ENCODE data around the gene RNF187.
"Not testable (repeated sequence)": the region's sequence is repeated elsewhere in the genome, so short reads cannot be mapped to it uniquely, and the experiment has no call there.

RNF187 gene

DNA sequence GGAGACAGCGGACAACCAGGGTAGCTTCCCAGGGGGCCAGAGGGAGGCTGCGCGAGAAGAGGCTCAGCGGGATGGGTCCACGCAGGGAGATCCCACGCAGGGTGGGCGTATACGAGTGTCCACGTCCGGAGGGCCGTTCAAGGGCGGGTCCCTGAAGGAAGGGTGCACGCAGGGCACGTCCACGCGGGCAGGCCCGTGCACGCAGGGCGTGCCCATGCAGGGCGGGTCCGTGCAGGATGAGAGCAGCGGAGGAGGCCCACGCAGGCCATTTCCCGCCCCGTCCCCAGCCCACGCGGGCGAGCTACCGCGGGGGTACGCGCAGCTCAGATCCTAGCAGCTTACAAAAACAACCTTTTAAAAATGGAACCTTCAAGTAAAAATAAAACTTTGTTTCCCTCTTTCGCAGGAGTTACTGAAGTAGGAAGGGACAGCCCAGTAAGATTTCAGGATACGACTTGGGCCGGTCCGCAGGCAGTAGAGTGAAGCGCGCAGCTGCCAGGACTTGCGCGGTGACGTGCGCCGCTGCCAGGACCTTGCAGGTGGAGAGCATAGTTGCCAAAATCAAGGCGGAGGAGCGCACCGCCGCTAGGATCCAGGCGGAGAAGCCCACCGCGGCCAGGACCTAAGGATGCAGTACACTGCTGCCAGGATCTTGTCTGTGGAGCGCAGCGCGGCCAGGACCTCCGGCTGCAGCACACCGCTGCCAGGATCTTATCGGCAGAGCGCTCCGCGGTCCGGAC, 416 bp upstream of the RNF187 start:
- DNase-seq = peak; percentile 34 to 96 (median 82)

DNA sequence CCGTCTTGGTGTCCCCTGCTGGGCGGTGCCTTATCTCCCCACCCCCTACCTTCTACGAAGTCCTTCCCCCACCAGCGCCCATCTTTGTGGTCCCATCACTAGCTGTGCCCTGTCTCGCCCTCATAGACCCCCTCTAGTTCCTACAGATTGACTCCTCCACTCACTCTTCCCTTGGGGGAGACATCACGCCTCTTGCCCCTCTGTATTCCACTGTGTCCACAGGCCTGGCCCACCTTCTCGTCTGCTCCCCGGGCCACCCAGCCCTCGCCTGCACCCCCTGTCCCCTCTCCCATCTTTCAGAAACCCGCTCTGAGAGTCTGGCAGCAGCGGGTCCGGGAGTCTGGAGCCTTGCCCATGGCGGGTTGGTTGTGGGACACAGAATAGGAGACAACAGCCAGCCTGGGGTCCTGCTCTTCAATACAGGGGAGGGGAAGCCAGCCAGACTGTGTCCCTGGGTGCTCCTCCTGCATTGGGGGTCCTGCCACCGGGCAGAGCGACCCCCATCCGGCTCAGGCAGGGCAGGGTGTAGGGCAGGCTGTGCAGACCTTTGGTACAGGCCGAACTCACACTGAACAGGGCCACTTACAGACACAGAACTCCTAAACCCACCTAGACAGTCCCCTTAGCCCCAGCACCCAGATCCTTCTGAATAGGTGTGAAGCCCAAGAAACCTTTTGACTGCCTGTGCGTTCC, 1.1 kb downstream of the RNF187 start:
- DNase-seq = peak in 2 of 51 donors; percentile 15 to 42

DNA sequence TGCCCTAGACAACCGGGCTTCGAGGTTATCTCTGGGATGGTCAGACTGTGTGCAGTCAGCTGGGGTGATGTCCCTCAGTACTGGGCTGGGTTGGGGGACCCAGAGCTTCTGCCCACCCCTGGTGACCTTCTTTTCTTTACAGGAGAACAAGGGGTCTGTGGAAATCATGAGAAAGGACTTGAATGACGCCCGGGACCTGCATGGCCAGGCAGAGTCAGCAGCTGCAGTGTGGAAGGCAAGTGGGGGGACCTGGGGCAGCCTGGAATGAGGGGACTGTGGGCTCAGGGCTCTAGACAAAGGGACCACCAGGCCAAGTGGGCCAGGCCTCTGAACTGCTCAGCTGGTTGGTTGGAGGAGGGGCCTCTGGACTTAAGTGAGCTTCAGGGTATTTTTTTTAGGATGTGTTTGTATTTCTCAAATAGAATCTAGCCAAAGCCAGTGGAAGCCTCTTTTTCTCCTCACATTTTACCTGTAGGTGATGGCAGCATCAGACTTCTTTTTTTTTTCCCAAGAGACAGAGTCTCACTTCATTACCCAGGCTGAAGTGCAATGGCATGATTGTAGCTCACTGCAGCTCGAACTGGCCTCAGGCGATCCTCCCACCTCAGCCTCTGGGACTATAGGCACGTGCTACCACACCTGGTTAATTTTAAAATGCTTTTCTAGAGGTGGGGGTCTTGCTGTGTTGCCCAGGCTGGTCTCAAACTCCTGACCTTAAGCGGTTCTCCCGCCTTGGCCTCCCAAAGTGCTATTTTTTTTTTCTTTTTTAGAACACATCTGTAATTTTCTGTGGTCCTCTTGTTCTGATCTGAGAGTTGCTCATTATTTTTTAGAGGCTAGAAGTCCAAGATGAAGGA, 1.9 kb downstream of the RNF187 start:
- no peak for DNase-seq

DNA sequence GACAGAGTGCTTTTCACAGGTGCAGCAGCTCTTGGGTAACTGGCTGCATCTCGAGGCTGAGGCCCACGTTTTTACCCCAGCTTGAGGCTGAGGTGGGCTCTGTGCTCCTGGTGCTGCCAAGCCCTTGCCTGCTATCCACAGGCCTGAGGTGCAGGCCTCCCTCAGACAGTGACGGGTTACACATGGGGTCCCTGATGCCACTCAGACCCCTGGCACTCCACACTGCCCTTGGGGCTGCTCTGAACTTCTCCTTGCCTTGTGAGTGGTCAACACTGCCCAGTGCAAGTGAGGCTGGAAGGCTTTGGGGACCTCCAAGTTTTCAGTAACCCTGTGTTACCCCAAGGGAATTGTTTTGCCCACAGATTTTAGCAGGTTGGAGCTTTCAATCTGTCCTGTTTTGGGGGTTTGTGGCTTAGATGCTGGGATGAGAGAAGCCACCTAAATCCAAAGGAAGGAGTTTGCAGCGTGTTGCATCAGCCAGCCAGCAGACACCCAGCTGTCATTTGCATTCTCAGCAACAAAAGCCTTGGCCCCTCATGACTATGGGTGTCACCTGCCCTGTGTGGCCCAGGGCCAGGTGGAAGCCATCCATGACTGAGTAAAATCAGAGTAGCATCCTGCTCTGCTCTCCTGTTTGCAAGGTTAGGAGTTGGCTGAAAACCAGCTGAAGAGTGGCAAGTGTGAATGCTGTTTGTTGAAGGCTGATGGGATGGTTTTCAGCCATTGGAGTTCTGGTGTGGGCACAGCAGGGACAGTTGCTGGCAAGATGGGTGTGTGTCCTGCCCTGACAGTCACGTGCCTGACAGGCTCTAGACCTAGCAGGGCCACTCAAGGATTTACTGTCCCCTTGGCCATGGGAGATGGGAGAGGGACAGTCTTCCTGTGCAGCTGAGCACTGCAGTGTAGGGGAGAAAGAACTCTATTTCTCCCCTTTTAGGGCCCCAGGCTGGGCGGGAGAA, 3.2 kb downstream of the RNF187 start:
- no peak for DNase-seq

DNA sequence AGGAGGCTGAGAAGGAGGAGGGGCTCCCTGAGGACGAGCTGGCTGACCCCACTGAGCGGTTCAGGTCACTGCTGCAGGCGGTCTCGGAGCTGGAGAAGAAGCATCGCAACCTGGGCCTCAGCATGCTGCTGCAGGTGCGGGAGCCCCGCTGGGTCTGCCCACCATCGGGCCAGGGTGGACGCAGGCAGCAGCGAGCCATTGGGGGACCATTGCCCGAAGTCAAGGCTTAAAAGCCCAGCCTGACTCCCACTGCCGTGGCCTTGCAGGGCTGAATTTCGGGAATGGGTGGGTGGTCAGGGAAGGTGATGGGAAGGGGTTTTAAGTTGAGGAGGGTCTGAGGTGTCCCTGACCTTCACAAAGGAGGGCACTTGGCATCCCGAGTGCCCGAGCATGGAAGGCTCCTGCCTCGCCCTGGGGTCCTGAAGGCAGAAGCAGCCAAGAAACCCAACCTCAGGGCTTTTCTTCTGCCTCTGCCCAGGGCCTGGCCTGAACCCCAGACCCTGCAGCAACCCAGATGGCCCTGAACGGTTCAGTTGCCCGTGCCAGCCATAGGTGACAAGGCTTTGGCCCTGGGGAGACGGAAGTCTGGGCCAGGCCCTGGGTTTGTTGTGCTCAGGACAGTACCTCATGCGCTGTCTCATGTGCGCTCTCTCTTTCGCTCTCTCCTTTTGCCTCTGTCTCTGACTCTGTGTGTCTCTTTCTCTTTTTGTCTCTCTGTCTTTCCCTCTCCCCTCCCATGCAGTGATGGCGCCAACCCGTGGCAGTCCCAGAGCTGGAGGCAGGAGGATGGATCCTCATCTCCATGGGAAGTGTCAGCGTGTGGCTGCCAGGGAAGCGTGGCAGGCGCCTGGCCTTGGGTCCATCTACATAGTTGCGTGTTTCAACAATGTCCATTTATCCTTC, 6.2 kb downstream of the RNF187 start:
- DNase-seq = no peak

DNA sequence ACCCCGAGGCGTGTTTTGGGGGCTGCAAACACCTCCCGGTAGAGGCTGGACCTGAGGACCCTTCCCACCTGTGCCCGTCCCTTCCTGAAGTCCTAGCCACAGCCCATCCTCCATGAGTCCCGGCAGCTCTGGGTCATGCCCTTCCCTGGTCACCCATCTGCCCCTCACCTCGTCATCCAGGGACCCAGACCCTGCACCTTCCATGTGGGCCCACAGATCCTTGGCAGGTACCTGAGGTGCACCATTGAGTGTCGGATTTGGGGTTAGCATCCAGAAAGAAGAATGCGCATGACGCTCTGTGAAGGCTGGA, 6.8 kb downstream of the RNF187 start:
- DNase-seq = no peak

DNA sequence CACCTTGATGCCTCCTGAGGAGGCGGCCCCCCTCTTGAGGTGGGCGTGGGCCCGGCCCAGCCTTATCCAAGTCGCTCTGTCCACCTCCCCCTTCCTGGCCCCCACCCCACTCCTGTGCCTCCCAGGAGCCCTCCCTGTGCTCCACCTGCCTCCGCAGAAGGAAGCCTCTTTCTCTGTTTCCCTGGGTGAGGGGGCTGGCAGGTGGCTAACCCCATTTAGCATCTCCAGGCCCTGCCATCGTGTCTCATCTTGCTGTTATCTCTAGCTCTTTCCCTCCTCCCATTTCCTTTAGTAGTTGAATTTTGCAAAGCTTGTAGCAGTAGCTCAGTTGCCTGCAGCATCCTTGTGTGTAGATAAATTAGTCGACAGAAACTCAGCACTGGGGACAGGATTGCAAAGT, 7.2 kb downstream of the RNF187 start:
- DNase-seq = no peak

DNA sequence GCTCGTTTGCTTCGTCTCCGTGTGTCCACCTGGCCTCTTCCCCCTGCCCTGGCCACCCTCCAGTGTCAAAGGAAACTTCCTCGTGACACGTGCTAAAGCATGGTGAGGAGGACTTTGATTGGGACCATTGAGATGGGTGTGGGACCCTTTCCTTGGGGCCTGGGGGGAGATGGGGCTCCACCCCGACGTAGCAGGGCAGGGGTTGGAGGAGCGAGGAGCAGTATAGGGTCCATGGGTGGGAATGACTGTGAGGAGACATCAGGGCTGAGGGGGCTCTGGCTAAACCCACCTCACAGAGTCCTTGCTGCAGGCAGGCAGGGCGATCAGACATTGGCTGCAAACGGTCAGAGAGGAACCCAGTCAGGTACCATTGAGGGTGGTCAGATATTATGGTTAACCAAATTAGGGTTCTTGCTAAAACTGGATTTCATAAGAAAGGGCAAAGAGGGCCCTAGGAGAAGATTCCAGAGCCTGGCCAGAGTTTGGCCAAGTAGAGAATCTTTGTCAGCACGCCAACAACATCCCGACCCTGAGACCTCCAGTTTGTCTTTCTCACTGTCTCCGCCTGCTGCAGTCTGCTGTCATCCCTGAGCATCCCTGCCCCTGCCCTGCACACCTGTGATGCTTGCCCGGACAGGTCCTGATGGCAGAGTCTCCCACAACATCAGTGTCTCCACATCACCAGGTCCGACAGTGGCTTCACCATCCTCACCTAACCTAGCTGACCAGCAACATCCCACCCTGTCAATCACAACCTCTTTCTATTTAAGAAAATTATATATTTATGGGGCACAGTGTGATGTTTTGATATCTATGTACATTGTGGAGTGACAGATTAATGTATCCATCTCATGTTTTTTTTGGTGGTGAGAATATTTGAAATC, 8.0 kb downstream of the RNF187 start:
- DNase-seq = no peak

DNA sequence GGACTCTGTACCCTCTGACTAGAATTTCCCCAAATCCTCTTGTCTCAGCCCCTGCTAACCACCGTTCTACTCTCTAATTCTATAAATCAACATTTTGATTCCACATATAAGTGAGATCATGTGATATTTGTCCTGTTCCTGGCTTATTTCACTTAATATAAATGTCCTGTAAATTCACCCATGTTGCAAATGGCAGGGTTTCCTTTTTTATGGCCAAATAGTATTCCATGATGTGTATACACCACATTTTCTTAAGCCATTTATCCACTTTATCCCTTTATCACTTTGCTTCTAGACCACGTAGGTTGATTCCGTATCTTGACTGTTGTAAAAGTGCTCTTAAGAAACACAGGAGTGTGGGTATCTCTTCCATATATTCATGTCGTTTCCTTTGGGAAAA, 8.9 kb downstream of the RNF187 start:
- DNase-seq = no peak

DNA sequence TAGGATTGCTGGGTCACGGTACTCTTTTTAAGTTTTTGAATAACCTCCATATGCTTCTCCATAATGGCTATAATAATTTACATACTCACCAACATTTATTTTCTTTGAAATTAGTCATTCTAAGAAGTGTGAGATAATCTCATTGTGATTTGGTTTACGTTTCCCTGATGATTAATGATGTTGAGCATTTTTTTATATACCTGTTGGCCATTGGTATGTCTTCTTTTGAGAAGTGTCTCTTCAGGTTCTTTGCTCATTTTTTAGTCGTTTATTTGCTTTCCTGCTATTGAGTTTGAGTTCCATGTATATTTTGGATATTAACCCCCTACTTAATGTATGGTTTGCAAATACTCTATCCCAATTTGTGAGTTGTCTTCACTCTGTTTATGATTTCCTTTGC, 9.3 kb downstream of the RNF187 start:
- DNase-seq = no peak

DNA sequence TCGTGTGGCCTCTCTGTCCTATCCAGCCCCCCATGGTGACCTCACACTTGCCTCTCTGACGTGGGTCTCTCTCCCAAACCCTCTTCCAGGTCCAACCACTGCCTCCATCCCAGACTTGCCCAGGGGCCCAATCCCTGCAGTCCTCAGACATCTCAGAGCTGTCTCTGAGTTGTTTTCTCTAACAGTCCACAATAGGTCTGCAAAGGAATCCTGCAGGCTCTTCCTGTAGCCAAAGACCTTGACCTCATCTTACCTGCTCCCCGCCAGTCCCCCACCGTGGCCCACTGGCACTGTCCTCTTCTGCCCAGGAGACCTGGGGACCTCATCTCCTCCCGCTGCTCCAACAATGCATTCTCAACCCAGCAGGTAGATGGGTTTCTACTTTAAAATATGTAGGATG, 10.0 kb downstream of the RNF187 start:
- DNase-seq = no peak

DNA sequence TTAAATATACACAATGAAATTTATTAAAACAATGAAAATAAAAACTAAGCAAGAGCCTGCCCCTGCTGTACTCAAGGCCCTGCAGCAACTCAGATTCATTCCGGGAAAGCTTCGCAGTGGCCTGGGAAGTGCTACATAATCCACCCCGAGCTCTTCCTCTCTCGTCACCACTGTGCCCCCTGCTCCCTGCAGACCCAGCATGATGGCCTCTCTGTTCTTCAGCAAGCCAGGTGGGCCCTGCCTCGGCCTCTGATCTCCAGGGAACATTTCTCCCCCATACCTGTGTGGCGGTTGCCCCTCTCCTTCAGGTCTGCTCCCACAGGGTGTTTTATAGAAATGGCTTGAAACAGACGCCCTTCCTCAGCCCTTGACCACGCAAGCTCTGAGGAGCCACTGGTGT, 10.6 kb downstream of the RNF187 start:
- no peak for DNase-seq

DNA sequence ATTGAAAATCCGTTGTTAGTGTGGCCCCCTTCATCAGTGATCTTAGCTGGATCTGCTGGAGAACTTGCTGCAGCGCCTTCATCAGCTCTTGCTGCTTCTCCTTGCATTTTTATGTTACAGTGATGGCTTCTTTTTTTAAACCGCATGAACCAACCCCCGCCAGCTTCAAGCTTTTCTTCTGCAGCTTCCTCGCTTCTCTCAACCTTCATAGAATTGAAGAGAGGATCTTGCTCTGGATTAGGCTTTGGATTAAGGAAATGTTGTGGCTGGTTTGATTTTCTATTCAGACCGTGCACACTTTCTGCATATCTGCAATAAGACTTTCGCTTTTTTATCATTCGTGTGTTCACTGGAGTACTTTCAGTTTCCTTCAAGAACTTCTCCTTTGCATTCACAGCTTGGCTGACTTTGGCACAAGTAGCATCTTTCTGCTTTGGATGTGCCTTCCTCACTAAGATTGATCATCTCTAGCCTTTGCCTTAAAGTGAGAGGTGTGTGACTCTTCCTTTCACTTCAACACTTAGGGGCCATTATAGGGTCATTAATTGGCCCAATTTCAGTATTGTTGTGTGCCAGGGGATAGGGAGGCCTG, 13.1 kb downstream of the RNF187 start:
- peak in 1 of 51 donors; percentile 18 for DNase-seq

DNA sequence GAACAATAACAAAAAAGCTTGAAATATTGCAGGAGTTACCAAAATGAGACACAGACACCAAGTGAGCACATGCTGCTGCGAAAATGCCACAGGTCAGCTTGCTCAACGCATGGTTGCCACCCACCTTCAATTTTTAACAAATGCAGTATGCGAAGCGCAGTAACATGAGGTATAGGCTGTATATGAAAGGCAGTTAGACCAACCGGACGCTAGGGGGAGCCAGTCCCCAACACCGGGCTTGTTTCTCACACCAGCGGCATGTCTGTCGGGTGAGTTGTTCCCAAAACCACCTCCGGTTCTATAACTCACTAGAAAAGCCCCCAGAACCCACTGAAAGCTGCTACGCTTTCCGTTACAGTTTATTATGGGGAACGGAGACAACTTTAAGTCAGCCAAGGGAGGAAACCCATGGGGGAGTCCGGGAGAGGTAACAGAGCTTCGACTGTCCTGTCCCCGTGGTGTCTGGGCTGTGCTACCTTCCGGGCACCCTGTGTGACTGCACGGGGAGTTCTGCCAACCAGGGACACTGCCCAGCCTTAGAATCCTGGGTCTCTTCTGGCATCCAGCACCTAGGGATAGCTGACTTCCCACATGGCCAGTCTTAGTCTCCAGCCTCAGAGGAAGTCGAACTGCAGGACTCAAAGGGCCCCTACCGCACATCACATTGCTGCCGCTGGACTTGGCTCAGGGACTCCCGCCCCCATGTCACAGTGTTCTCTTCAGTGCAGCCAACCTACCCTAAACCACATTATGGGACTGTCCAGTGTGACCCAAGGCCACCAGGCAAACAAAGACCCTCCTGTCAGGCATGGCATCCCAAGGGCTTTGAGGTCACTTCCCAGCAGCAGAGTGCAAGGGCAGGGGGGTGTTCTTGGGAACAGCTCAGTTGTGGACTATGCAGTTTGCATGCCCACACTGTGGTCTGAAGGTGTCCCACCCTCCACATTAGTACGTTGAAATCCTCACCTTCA, 14.0 kb downstream of the RNF187 start:
- DNase-seq = peak in 45 of 51 donors; percentile 7 to 85 (median 52)

DNA sequence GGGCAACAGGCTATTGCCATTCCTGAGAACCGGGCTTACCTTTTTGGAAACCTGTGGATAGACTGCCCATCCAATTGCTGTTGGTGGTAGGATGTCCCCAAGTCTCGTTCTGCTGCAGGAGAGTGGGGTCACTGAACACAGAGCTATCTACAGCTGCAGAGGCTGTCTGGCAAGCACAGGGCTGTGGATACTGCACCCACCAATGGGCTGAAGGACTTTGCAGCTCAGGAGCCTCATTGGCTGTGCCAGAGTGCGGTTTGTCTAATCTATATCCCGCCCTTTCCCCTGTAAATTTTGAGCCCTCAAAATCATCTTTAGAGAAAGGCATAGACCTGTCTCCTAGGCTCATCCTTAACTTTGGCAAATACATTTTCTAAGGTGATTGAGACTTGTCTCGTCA, 15.3 kb downstream of the RNF187 start:
- DNase-seq = no peak

DNA sequence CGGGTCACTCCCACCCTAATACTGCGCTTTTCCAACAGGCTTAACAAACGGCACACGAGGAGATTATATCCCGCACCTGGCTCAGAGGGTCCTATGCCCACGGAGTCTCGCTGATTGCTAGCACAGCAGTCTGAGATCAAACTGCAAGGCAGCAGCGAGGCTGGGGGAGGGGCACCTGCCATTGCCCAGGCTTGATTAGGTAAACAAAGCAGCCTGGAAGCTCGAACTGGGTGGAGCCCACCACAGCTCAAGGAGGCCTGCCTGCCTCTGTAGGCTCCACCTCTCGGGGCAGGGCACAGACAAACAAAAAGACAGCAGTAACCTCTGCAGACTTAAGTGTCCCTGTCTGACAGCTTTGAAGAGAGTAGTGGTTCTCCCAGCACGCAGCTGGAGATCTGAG, 18.8 kb downstream of the RNF187 start:
- DNase-seq = not testable (repeated sequence)

DNA sequence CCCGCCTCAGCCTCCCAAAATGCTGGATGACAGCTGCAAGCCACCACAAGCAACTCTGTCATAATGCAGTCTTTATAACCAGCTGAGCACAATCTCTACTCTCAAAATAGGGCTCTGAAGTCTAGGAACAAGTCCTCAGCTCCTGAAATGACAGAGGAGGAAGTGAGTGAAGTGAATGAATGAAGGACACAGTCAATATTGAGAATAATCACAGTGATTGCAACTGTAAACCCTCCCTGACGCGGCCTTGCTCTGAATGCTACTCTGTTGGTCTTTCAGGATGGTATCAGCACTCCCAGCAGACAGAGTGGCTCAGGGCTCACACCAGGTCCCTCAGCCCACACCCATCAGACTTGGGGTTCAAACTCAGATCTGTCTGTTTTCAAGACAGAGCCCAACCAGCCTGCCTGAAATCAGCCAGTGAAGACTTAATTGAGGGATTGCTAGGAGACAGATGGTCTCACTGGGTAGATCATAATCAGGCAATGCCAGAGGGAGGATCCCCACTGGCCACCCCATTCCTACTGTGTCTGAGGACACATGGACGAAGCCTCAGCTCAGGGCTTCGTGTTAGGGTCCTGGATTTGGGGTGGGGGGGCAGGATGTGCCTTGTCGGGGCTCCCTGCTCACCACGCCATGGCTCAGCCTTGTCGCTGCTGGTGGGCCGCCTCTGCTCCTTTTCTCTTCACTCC, 20.9 kb downstream of the RNF187 start:
- no peak for DNase-seq

Measured in hypothalamus (tissue), 51 donors.